ACC112 (cell line): ENCODE results near the gene ADCY2.

Experiments used
- H2AFZ ChIP-seq: fragments of 200-600 bp; sonication (generic); one replicate; pipeline ENCODE4 v1.6.0; 2017; ENCODE audit warnings: antibody characterized with exemption, low read length; ENCODE audit not compliant: unreplicated experiment
- H3K27ac ChIP-seq: fragments of 200-600 bp; sonication (generic); 2 replicates; pipeline ENCODE4 v1.5.1; 2014; ENCODE audit warnings: low read depth, mild to moderate bottlenecking, antibody characterized with exemption, low read length, moderate library complexity
- H3K27me3 ChIP-seq: fragments of 200-600 bp; sonication (generic); 2 replicates; pipeline ENCODE4 v1.6.1; 2014; ENCODE audit warnings: mild to moderate bottlenecking, antibody characterized with exemption, low read length, moderate library complexity, mixed read lengths; ENCODE audit not compliant: insufficient read depth
- H3K36me3 ChIP-seq: fragments of 200-600 bp; sonication (generic); 2 replicates; pipeline ENCODE4 v1.6.1; 2016; ENCODE audit warnings: mild to moderate bottlenecking, antibody characterized with exemption, low read length, moderate library complexity, mixed read lengths; ENCODE audit not compliant: insufficient read depth
- H3K4me1 ChIP-seq: fragments of 200-600 bp; sonication (generic); one replicate; pipeline ENCODE4 v1.6.1; 2016; ENCODE audit warnings: low read length, mixed read lengths; ENCODE audit not compliant: insufficient read depth, unreplicated experiment, control insufficient read depth
- H3K4me3 ChIP-seq: fragments of 200-600 bp; sonication (generic); 2 replicates; pipeline ENCODE4 v1.5.1; 2014; ENCODE audit warnings: mild to moderate bottlenecking, low read depth, low read length
- H3K79me2 ChIP-seq: fragments of 200-600 bp; sonication (generic); one replicate; pipeline ENCODE4 v1.6.0; 2016; ENCODE audit warnings: low read length; ENCODE audit not compliant: control insufficient read depth, unreplicated experiment, insufficient read depth

The ADCY2 gene

DNA sequence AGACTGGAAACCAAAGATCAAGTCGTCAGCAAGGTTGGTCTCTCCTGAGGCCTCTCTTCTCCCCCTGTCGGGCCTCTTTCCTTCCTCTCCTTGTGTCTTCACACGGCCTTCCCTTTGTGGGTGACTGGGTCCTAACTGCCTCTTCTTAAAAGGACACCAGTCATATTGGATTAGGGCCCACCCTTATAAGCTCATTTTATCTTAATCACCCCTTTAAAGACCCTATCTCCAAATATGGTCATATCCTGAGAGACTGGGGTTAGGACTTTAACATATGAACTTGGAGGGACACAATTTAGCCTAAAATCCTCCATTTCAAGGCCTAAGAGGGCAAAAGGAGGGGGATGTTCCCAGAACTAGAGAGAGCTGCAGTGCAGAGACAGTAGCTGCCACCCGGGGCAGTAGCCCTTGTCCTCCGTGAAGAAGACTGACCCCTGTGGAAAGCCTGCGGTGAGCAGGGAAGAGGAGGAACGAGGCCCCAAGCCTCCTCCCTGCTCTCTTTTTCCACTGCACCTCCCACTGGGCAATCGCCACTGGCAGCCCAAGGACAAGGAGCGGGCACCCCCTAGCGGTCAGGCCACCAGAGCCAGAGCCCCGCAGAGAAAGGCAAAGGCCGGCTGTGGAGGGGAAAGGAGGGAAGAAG, 420.1 kb downstream of the ADCY2 start:
- H2AFZ ChIP-seq: no peak overlapping the region
- no peaks in the 10 kb centered on the region for H3K36me3 ChIP-seq
- no peaks in the 10 kb centered on the region for H3K4me1 ChIP-seq
- H3K4me3 ChIP-seq: no peak overlapping the region
- H3K27ac ChIP-seq: no peak overlapping the region
- no peaks in the 10 kb centered on the region for H3K79me2 ChIP-seq
- H3K27me3 ChIP-seq: peaks cover 34% of the 10 kb centered on the region

DNA sequence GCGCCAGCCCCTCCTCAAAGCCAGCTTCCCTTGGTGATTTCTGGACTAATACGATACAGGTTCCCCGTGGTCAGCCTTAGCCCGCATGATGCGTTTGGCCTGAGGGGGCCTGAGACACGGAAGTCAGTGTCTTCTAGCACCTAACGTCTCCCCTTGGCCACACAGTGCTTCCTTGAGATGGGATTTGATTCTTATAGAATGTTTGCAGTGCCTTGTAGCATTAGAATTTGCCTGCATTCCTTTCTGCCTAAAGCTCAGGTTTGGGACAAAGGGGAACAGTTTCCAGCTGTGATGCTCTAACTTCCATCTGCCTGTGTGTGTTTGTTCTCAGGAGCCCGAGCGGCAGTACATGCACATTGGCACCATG, 420.6 kb downstream of the ADCY2 start:
- peaks cover 36% of the 10 kb centered on the region for H3K27me3 ChIP-seq
- H3K27ac ChIP-seq: no peak overlapping the region
- no peaks in the 10 kb centered on the region for H3K4me1 ChIP-seq
- H2AFZ ChIP-seq: no peak overlapping the region
- H3K36me3 ChIP-seq: no peaks in the 10 kb centered on the region
- no peak overlapping the region for H3K4me3 ChIP-seq
- no peaks in the 10 kb centered on the region for H3K79me2 ChIP-seq

DNA sequence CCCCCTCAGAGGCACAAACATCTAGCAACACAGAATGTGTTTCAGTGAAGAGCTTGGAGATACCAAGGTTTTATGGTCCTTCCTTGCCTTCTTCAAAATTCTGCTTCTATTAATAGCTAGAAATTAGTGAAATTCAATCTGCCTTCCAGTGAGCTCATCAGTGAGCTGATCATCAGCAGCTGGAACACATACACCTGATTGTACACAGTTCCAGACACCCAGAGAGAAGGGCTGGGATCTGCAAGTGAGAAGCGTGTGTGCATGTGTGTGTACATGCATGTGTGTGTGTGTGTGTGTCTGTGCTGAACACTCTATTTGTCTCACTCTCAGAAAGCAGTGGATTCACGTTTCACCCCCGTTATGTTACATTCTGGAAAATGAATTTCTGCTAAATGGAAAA, 426.5 kb downstream of the ADCY2 start:
- no peaks in the 10 kb centered on the region for H3K4me1 ChIP-seq

DNA sequence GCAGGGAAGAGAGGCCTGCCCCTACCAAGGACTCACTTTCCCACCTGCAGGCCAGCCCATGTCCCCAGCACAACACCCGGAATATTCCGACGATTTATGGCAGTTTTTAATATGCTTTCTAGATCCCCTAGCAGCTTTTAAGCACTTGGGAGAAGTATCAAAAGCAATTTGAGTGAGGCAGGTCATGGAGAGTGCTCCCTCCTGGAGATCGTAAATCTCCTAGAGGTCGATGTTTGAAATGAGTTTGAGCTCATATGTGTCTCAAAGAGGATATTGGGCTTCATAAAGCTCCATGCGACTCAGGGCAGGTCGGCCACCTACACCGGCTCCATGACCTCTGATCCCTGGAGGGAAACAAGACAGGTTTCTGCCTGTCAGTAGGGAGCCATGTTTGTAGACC, 427.7 kb downstream of the ADCY2 start:
- no peaks in the 10 kb centered on the region for H3K36me3 ChIP-seq
- H3K27me3 ChIP-seq: peaks cover 52% of the 10 kb centered on the region
- H3K4me3 ChIP-seq: no peak overlapping the region
- H3K4me1 ChIP-seq: no peaks in the 10 kb centered on the region
- no peak overlapping the region for H2AFZ ChIP-seq
- H3K27ac ChIP-seq: no peak overlapping the region
- no peaks in the 10 kb centered on the region for H3K79me2 ChIP-seq

More for the DNA sequence above, 426.5 kb downstream of the ADCY2 start:
- Histone ChIP-seq H3K79me2 (no peaks in the 10 kb centered on the region), H2AFZ (no peak overlapping the region), H3K4me3 (no peak overlapping the region), H3K36me3 (no peaks in the 10 kb centered on the region), H3K27me3 (peaks cover 47% of the 10 kb centered on the region), H3K27ac (no peak overlapping the region)

DNA sequence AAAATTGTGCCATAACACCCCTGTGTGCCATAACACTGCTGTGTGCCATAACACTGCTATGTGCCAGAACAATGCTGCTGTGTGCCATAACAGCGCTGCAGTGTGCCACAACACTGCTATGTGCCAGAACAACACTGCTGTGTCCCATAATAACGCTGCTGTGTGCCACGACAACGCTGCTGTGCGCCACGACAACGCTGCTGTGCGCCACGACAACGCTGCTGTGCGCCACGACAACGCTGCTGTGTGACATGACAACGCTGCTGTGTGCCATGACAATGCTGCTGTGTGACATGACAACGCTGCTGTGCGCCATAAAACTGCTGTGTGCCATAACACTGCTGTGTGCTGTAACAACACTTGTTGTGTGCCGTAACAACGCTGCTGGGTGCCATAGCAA, 429.1 kb downstream of the ADCY2 start:
- no peaks in the 10 kb centered on the region for H3K36me3 ChIP-seq
- peaks cover 53% of the 10 kb centered on the region for H3K27me3 ChIP-seq
- H3K4me3 ChIP-seq: no peak overlapping the region
- no peaks in the 10 kb centered on the region for H3K79me2 ChIP-seq
- no peak overlapping the region for H2AFZ ChIP-seq
- no peak overlapping the region for H3K27ac ChIP-seq
- H3K4me1 ChIP-seq: no peaks in the 10 kb centered on the region

DNA sequence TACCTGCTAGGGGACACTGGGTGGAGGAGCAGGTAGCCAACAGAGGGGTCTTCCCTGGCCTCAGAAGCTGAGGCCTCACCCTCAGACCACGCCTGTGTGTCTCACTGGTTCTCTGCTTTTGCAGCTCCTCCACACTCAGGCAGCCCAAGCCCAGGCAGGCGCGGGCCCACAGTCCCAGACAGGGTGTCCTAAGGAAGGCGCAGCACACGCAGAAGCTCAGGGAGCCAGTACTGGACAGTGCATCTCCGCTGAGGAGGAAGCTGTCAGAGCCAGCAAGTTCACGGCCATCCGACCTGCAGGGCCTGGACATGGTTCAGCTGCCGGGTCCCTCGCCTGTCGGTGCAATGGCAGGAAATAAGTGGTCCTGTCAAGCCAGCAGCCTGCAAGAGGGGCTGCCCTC, 429.7 kb downstream of the ADCY2 start:
- Histone ChIP-seq H3K4me1 (no peaks in the 10 kb centered on the region), H3K36me3 (no peaks in the 10 kb centered on the region), H3K27ac (no peak overlapping the region), H2AFZ (no peak overlapping the region), H3K4me3 (no peak overlapping the region), H3K27me3 (peaks cover 54% of the 10 kb centered on the region), H3K79me2 (no peaks in the 10 kb centered on the region)

DNA sequence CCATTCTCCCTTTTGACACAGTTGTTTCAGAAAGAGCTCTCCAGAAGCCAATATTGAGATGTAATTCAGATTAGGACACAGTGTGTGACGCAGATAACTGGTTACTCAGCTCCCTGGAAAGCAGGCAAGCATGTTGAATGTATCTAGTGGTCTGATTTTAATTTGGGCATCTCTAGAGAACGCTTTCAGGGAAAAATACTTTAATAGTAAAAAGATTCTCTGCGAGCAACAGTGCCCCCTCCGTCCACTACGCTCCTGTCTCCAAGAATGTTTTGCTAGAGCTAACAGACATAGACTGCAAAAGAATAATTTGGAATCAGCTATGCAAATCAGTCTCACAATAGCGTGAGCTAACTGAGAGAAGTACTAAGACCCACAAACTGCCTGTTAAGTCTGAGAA, 431.7 kb downstream of the ADCY2 start:
- Histone ChIP-seq H2AFZ (no peak overlapping the region), H3K4me3 (no peak overlapping the region), H3K27me3 (peaks cover 51% of the 10 kb centered on the region), H3K4me1 (no peaks in the 10 kb centered on the region), H3K36me3 (no peaks in the 10 kb centered on the region), H3K79me2 (no peaks in the 10 kb centered on the region), H3K27ac (no peak overlapping the region)

DNA sequence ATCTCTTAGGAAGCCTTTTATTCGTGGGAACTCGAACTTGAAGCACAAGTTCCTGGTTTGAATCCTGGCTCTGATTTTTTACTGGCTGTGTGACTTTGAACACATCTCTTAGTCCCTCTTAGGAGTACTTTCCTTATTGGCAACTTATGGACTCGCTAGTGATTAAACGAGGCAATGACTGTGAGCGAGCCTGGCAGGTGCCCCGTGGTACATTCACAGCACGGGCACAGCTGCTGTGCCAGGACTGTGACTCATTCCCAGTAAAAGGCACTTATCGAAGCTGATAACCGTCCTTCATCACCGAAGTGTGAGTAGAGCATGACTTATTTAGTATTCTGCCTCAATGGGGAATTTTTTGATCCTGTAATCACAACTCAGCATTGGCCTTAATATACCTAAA, 432.3 kb downstream of the ADCY2 start:
- no peaks in the 10 kb centered on the region for H3K79me2 ChIP-seq

DNA sequence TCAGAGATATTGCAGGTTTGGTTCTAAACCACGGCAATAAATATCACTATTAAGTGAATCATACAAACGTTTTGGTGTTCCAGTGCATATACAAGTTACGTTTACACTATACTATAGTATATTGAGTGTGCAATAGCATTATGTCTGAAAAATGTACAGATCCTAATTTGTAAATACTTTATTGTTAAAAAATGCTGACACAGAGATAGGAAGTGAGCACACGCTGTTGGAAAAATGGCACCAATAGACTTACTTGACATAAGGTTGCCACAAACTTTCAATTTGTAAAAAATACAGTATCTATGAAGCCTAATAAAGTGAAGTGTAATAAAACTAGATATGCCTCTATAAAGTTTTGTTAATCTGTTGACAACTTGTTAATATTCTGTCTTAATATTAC, 439.0 kb downstream of the ADCY2 start:
- H3K27ac ChIP-seq: no peak overlapping the region
- no peak overlapping the region for H2AFZ ChIP-seq
- peaks cover 27% of the 10 kb centered on the region for H3K27me3 ChIP-seq
- no peaks in the 10 kb centered on the region for H3K79me2 ChIP-seq
- H3K4me3 ChIP-seq: no peak overlapping the region
- no peaks in the 10 kb centered on the region for H3K36me3 ChIP-seq
- H3K4me1 ChIP-seq: no peaks in the 10 kb centered on the region

More for the DNA sequence above, 432.3 kb downstream of the ADCY2 start:
- peaks cover 44% of the 10 kb centered on the region for H3K27me3 ChIP-seq
- no peak overlapping the region for H3K4me3 ChIP-seq
- H2AFZ ChIP-seq: no peak overlapping the region
- no peaks in the 10 kb centered on the region for H3K4me1 ChIP-seq
- no peak overlapping the region for H3K27ac ChIP-seq
- no peaks in the 10 kb centered on the region for H3K36me3 ChIP-seq

DNA sequence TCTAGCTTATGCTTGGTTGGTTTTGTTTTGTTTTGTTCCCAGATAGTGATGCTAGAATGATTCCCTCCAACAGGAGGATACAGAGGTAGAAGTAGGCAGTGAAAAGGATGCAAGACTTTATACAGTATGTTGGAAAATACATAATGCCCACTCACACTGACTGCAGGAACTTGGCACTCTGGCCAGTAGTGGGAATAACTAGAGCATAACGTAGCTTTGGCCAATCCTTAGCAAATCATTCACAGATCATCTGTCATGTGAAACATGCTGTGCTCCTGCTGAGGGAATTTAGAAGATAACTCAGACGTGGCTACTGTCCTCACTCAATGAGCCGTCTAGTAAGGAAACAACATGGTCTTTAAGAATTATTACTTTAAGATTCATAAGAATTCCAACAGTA, 441.5 kb downstream of the ADCY2 start:
- Histone ChIP-seq H3K4me3 (no peak overlapping the region), H3K4me1 (no peaks in the 10 kb centered on the region), H3K27me3 (peaks cover 13% of the 10 kb centered on the region), H3K79me2 (no peaks in the 10 kb centered on the region), H2AFZ (no peak overlapping the region), H3K27ac (no peak overlapping the region), H3K36me3 (no peaks in the 10 kb centered on the region)

DNA sequence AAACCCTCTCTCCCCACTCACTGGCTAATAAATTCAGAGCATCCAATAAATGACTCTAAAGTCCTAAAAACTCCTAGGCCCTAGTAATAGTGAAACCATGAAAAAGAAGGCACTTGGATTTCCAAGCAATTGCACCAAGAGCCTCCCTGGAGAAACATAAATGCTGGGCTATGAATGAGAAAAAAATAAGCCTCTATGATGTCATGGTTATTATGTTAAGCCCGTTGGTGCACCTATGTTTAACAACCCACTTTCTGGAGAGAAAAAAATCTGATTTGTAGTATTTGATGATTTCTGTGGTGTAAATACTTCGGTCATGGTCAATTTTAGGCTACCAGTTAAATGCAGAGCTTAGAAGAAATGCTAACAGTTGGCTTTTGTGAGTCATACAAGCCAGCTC, 446.6 kb downstream of the ADCY2 start:
- Histone ChIP-seq H3K4me3 (no peak overlapping the region), H3K4me1 (no peaks in the 10 kb centered on the region), H3K79me2 (no peaks in the 10 kb centered on the region), H3K36me3 (no peaks in the 10 kb centered on the region), H3K27me3 (peaks cover 54% of the 10 kb centered on the region), H2AFZ (no peak overlapping the region), H3K27ac (no peak overlapping the region)
